Stomach (tissue), 9 donors: ENCODE results near the gene NRL. TPM values are rescaled to one million over a fixed set of nuclear protein-coding genes. Genes with fewer than 3 reads are reported as not detected.
"Not testable (repeated sequence)": the region's sequence is repeated elsewhere in the genome, so short reads cannot be mapped to it uniquely, and the experiment has no call there.

Experiments used
- DNase-seq, 2 donors: peaks; one replicate each; pipeline versions ENCODE4 v3.0.0 to v3.0.0-alpha.2; 2013 to 2019
- H3K27ac ChIP-seq, 5 donors: fragments of 200-600 bp in 4 of 5; sonication (generic) in 4 of 5; one replicate each; pipeline ENCODE4 v1.5.1; 2013 to 2019; ENCODE audit warnings: mild to moderate bottlenecking in 1 of 5, moderate library complexity in 1 of 5
- H3K27me3 ChIP-seq, 3 donors: fragments of 200-600 bp; sonication (generic); one replicate each; pipeline ENCODE4 v1.5.1; 2017 to 2019; ENCODE audit warnings: mixed run types in 1 of 3
- H3K36me3 ChIP-seq, 4 donors: fragments of 200-600 bp; sonication (generic); 1 replicate in 3 of 4; 2 replicates in 1 of 4; pipeline ENCODE4 v1.5.1; 2016 to 2019
- H3K4me1 ChIP-seq, 4 donors: fragments of 200-600 bp; sonication (generic); one replicate each; pipeline ENCODE4 v1.5.1; 2016 to 2019
- H3K4me3 ChIP-seq, 4 donors: fragments of 200-600 bp; sonication (generic) in 3 of 4; one replicate each; pipeline ENCODE4 v1.5.1; 2016 to 2019; ENCODE audit warnings: mild to moderate bottlenecking in 1 of 4
- H3K9me3 ChIP-seq, 4 donors: fragments of 200-600 bp; sonication (generic); one replicate each; pipeline ENCODE4 v1.5.1; 2016 to 2019
- CTCF ChIP-seq, 7 experiments: fragments of 450-650 bp in 4 of 7; fragments of 200-600 bp in 3 of 7; sonication (generic) in 3 of 7; IDR thresholded peaks; one replicate each; pipeline ENCODE4 v1.5.1; 2016 to 2019; ENCODE audit warnings: antibody characterized with exemption in 7 of 7, control low read depth in 2 of 7, mild to moderate bottlenecking in 1 of 7
- EP300 ChIP-seq: sonication (generic); formaldehyde crosslinking; IDR thresholded peaks from one replicate; pipeline ENCODE4 v1.6.1; 2017; ENCODE audit warnings: antibody characterized with exemption
- POLR2A ChIP-seq, 4 donors: fragments of 450-650 bp; IDR thresholded peaks; one replicate each; pipeline ENCODE4 v1.6.1; 2016; ENCODE audit warnings: antibody characterized with exemption in 4 of 4, control low read depth in 2 of 4, mild to moderate bottlenecking in 1 of 4, moderate library complexity in 1 of 4
- POLR2AphosphoS5 ChIP-seq, 3 donors: sonication (generic); formaldehyde crosslinking; IDR thresholded peaks; one replicate each; pipeline ENCODE4 v1.6.1; 2016; ENCODE audit warnings: antibody characterized with exemption in 3 of 3
- WGBS, 5 donors: extraction: QIAGEN DNeasy Blood & Tissue Kit in 3 of 5; methylation state at CpG; one replicate each; pipeline versions ENCODE4 v1.1.5 to v1.1.7; 2013 to 2018; 5-methylcytosine and 5-hydroxymethylcytosine counted together
- intact Hi-C: fragments of 100-400 bp; cut with DNase I; formaldehyde crosslinking; loops from one replicate; pipeline ENCODE4 v1.15.1; 2023; ENCODE audit warnings: low total_unique reads
- polyA plus RNA-seq, 3 donors: library from polyadenylated mRNA; stranded (reverse); fragments of 200-250 nt; gene quantifications; one replicate each; pipeline ENCODE4 v1.2.3, GENCODE V29; 2013
- total RNA-seq, 5 donors: library from RNA; depleted of rRNA; stranded (reverse); fragments of >200 nt; gene quantifications; one replicate each; pipeline versions ENCODE4 v1.1.0 to v1.2.3, GENCODE V29; 2014 to 2016
- donor health status: healthy with polysubstance abuse.
- donor health status: Bipolar disorder and iron deficiency.
- donor health status: healthy.

The NRL gene
- total and polyA plus RNA-seq, 8 donors: 0.92 to 69.2 (median 1.3) TPM; not detected in 1

- Histone ChIP-seq H3K27ac (no peak overlapping the region), H3K9me3 (no peaks in the 10 kb centered on the region), H3K27me3 (no peaks in the 10 kb centered on the region), H3K36me3 (no peaks in the 10 kb centered on the region), H3K4me1 (peaks cover 10 to 22% (median 19%) of the 10 kb centered on the region in 4 donors), H3K4me3 (no peak overlapping the region)
- intact Hi-C loops: no loop called here
- no peak for DNase-seq
- 64 to 75% (median 68%) methylated on average over 9 of the region's 9 CpGs for WGBS, 5 donors
- TF ChIP-seq POLR2A (IDR thresholded peaks at IDR 0.05) (no peak), CTCF (IDR thresholded peaks at IDR 0.05) (no peak), POLR2AphosphoS5 (IDR thresholded peaks at IDR 0.05) (no peak)
These were observed 4.7 kb downstream of the NRL start for GRCh38 chr14:24110060-24110459.

- H3K27ac ChIP-seq: peak overlapping the region in 4 of 5 donors; percentile 13 to 68 (median 48)
- H3K4me1 ChIP-seq: peaks cover 8 to 21% (median 16%) of the 10 kb centered on the region in 4 donors
- no peak for DNase-seq
- no peaks in the 10 kb centered on the region for H3K9me3 ChIP-seq
- peaks cover 0 to 14% (median 7%) of the 10 kb centered on the region in 4 donors for H3K36me3 ChIP-seq
- H3K4me3 ChIP-seq: no peak overlapping the region
- intact Hi-C loops: loop anchor here (10.0 kb wide), 1 partner anchor 54 kb away; the partner anchor contains the start of gene CARMIL3
- TF ChIP-seq CTCF (IDR thresholded peaks at IDR 0.05) (no peak), POLR2A (IDR thresholded peaks at IDR 0.05) (no peak), POLR2AphosphoS5 (IDR thresholded peaks at IDR 0.05) (no peak)
- H3K27me3 ChIP-seq: no peaks in the 10 kb centered on the region
- WGBS, 5 donors: 33 to 45% (median 41%) methylated on average over 5 of the region's 5 CpGs
These were observed 6.3 kb downstream of the NRL start for GRCh38 chr14:24108336-24108874.

- Histone ChIP-seq H3K27me3 (no peaks in the 10 kb centered on the region), H3K4me1 (peaks cover 5 to 19% (median 13%) of the 10 kb centered on the region in 4 donors), H3K27ac (no peak overlapping the region), H3K4me3 (no peak overlapping the region), H3K36me3 (peaks cover 0 to 22% (median 16%) of the 10 kb centered on the region in 4 donors), H3K9me3 (no peaks in the 10 kb centered on the region)
- no peak for TF ChIP-seq POLR2A (IDR thresholded peaks at IDR 0.05)
- TF ChIP-seq EP300: no peak
- no peak for TF ChIP-seq CTCF (IDR thresholded peaks at IDR 0.05)
- TF ChIP-seq POLR2AphosphoS5 (IDR thresholded peaks at IDR 0.05): no peak
- intact Hi-C loops: loop anchor here (10.0 kb wide), 1 partner anchor 52 kb away; the partner anchor contains the start of gene CARMIL3
- DNase-seq: no peak
- 67 to 79% (median 74%) methylated on average over 4 of the region's 4 CpGs for WGBS, 5 donors
These were observed 8.0 kb downstream of the NRL start for GRCh38 chr14:24106672-24107271.

GRCh38 chr14:24105609-24106239 lies 9.0 kb downstream of the NRL start:
- not testable (repeated sequence) for H3K4me3 ChIP-seq, H3K27me3 ChIP-seq, DNase-seq, H3K9me3 ChIP-seq, H3K27ac ChIP-seq
- Histone ChIP-seq H3K4me1 (peaks cover 5 to 15% (median 8%) of the 10 kb centered on the region in 4 donors), H3K36me3 (peaks cover 0 to 31% (median 20%) of the 10 kb centered on the region in 4 donors)
- 84 to 93% (median 91%) methylated on average over 8 of the region's 8 CpGs for WGBS, 5 donors
- intact Hi-C loops: loop anchor here (10.0 kb wide), 1 partner anchor 51 kb away; the partner anchor contains the start of gene CARMIL3
